Smooth muscle cell of the brain vasculature (primary cell): ENCODE measurements around the gene PPP1R13B.
"Not testable (repeated sequence)": the region's sequence is repeated elsewhere in the genome, so short reads cannot be mapped to it uniquely, and the experiment has no call there.

ENCODE experiments used
- DNase-seq: peaks from one replicate; pipeline ENCODE4 v3.0.0-alpha.2; 2012; ENCODE audit warnings: low read depth, low spot score

Gene PPP1R13B

GRCh38 chr14:103699901-103700752, 147.2 kb downstream of the PPP1R13B start:
- DNase-seq: no peak

GRCh38 chr14:103699261-103699661, 148.1 kb downstream of the PPP1R13B start:
- DNase-seq: no peak

GRCh38 chr14:103698380-103699260, 148.8 kb downstream of the PPP1R13B start:
- DNase-seq: no peak

- no peak for DNase-seq
Observed at GRCh38 chr14:103697603-103698379, 149.6 kb downstream of the PPP1R13B start.

- no peak for DNase-seq
Observed at GRCh38 chr14:103697206-103697602, 150.2 kb downstream of the PPP1R13B start.

GRCh38 chr14:103696466-103697071, 150.8 kb downstream of the PPP1R13B start:
- DNase-seq: peak; percentile 59

GRCh38 chr14:103696070-103696402, 151.3 kb downstream of the PPP1R13B start:
- DNase-seq: no peak

- no peak for DNase-seq
Observed at GRCh38 chr14:103695296-103696069, 151.9 kb downstream of the PPP1R13B start.

- no peak for DNase-seq
Observed at GRCh38 chr14:103694572-103695026, 152.8 kb downstream of the PPP1R13B start.

GRCh38 chr14:103693515-103693914, 153.9 kb downstream of the PPP1R13B start:
- DNase-seq: no peak

GRCh38 chr14:103692871-103693270, 154.5 kb downstream of the PPP1R13B start:
- DNase-seq: no peak

- DNase-seq: no peak
Observed at GRCh38 chr14:103692159-103692558, 155.2 kb downstream of the PPP1R13B start.

- not testable (repeated sequence) for DNase-seq
Observed at GRCh38 chr14:103691655-103692054, 155.7 kb downstream of the PPP1R13B start.

GRCh38 chr14:103690332-103690731, 157.0 kb downstream of the PPP1R13B start:
- DNase-seq: no peak

GRCh38 chr14:103688906-103689902, 158.2 kb downstream of the PPP1R13B start:
- no peak for DNase-seq

- no peak for DNase-seq
Observed at GRCh38 chr14:103688441-103688840, 158.9 kb downstream of the PPP1R13B start.

GRCh38 chr14:103687712-103688111, 159.7 kb downstream of the PPP1R13B start:
- no peak for DNase-seq

GRCh38 chr14:103686831-103687485, 160.4 kb downstream of the PPP1R13B start:
- DNase-seq: no peak
